Brain microvascular endothelial cell (primary cell): ENCODE data around the gene ISY1.

ENCODE experiments used
- DNase-seq: peaks from one replicate; pipeline ENCODE4 v3.0.0-alpha.2; 2020
- H3K27ac ChIP-seq: fragments of 250-450 bp; sonication (Bioruptor Pico); 2 replicates; pipeline ENCODE4 v1.5.1; 2020; ENCODE audit warnings: mild to moderate bottlenecking, moderate library complexity
- H3K27me3 ChIP-seq: fragments of 250-450 bp; sonication (Bioruptor Pico); replicated peaks from 2 replicates; pipeline ENCODE4 v1.5.1; 2020; ENCODE audit warnings: mild to moderate bottlenecking
- H3K36me3 ChIP-seq: fragments of 250-450 bp; sonication (Bioruptor Pico); replicated peaks from 2 replicates; pipeline ENCODE4 v1.5.1; 2020; ENCODE audit warnings: mild to moderate bottlenecking
- H3K4me3 ChIP-seq: 2 replicates; pipeline ENCODE4 v1.5.1; 2011; ENCODE audit warnings: low read depth, mild to moderate bottlenecking, control low read depth, low read length, moderate library complexity
- CTCF ChIP-seq: IDR thresholded peaks from 2 replicates; pipeline ENCODE4 v1.5.1; 2011; ENCODE audit warnings: low read depth, mild to moderate bottlenecking, moderate library complexity, low read length, control low read depth, inconsistent platforms; ENCODE audit errors: missing control alignments
- in situ Hi-C: cut with HindIII; loops from 2 replicates; pipeline ENCODE4 v1.10.0; 2017; ENCODE audit warnings: low sequenced_read_pairs, low pct_ligation_motif_present

The ISY1 gene

DNA sequence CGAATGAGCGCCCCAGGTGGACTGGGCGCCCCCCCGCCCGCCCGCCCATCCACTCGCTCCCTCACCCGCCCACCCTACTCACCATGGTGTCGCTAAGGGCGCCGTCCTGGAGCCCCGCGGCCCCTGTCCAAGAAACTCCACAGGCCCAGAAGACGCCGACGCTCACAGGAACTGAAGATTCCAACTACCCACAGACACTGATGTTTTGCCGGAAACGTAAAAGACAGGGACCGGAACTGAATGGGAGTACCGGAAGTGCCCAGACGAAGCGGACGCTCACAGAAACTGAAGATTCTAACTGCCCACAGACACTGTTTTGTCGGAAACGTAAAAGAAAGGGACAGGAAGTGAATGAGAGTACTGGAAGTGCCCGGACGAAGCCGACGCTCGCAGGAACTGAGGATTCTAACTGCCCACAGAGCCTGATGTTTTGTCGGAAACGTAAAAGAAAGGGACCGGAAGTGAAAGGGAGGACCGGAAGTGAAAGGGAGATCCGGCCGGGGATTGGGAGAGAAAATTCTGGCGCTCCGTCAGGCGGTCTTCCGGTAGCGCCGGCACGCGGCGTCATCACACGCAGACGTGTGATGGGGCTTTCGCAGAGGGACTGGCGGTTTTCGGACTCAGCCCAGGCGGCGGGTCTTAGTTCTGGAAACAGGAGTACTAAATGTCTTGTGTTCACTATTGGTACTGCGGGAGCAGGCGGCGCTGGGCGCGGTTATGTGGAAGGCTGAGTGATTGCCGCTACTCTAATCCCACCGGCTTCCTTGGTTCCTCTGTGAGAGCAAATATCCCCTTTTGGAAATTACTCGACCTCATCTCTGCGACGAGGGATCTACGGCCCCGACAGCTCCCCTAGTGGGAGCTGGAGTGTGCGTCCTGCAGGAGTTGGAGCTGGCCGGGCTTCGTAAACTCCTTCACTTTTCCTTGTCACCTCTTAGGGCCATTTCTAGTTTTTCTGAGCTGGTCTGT lies at the start of gene ISY1:
ISY1 (minus strand) TSS at position 173 of the 969 bp plus-strand sequence; CDS start at position 85, 88 bp downstream.
- peak within 1 kb of the TSS; percentile 95 for H3K27ac ChIP-seq
- no peaks in the 10 kb centered on the region for H3K27me3 ChIP-seq
- peak within 1 kb of the TSS; percentile 88 for H3K4me3 ChIP-seq
- peaks cover 8% of the 10 kb centered on the region for H3K36me3 ChIP-seq
- TF ChIP-seq CTCF = peak; percentile 93
- in situ Hi-C loops = no loop called here
- DNase-seq = peak; percentile 90

DNA sequence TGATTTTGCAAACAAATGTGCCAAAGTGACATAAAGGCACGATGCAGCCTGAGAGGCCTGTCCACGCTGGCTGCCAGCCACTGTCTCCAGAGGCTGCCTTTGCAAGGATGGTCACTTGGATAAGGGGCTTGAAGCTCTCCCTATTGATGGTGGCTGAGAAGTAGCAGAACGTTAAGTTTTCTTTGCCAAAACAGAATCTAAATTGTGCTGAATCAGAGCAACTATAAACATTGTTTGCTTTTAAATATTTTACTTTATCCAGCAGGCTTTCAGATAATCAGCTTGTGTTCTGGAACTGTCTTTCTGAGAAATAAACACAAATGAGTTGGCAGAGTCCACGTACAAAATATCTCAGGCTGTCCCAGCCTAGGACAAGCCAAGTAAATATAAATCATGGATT lies 46.6 kb upstream of the ISY1 start:
- in situ Hi-C loops = no loop called here
- Histone ChIP-seq H3K27me3 (no peaks in the 10 kb centered on the region), H3K36me3 (no peaks in the 10 kb centered on the region), H3K4me3 (no peak overlapping the region), H3K27ac (no peak overlapping the region)
- no peak for TF ChIP-seq CTCF
- DNase-seq = no peak

- Histone ChIP-seq H3K4me3 (no peak overlapping the region), H3K36me3 (no peaks in the 10 kb centered on the region), H3K27ac (no peak overlapping the region), H3K27me3 (no peaks in the 10 kb centered on the region)
- in situ Hi-C loops = no loop called here
- DNase-seq = no peak
- no peak for TF ChIP-seq CTCF
Measured at GRCh38 chr3:129205109-129205832, 44.4 kb upstream of the ISY1 start.

DNA sequence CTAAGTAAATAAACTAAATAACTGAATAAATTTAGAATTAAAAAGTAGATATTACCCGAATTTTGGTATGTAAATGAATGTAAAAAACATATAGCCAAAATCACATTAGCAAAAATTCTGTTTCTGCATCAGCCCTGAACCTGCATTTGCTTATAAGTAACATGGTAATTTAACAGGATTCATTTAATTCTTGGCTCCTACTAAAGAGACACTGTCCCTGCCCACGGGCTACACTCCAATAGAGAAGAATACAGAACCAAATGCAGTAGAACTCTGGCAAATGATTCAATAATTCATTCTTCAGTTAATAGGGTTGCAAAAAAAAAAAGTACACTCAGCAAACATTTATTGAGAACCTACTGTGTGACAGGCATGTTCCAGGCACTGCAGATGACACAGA lies 43.6 kb upstream of the ISY1 start:
- H3K27ac ChIP-seq = no peak overlapping the region
- DNase-seq = no peak
- in situ Hi-C loops = no loop called here
- H3K4me3 ChIP-seq = no peak overlapping the region
- no peak for TF ChIP-seq CTCF
- no peaks in the 10 kb centered on the region for H3K27me3 ChIP-seq
- no peaks in the 10 kb centered on the region for H3K36me3 ChIP-seq

- Histone ChIP-seq H3K36me3 (no peaks in the 10 kb centered on the region), H3K27me3 (no peaks in the 10 kb centered on the region), H3K4me3 (no peak overlapping the region), H3K27ac (no peak overlapping the region)
- DNase-seq = no peak
- no peak for TF ChIP-seq CTCF
- in situ Hi-C loops = no loop called here
Measured at GRCh38 chr3:129199366-129199765, 38.5 kb upstream of the ISY1 start.
